HL-60 (cell line): Measurements from ENCODE around the gene ERICH6.

Experiments used
- POLR2AphosphoS5 ChIP-seq: IDR thresholded peaks from 2 replicates; pipeline ENCODE4 v1.6.1; 2012; ENCODE audit warnings: low read depth
- REST ChIP-seq: IDR thresholded peaks from 2 replicates; pipeline ENCODE4 v1.6.1; 2012; ENCODE audit warnings: low read depth; ENCODE audit not compliant: insufficient replicate concordance
- TF ChIP-seq, protein P1 (sequence below): IDR thresholded peaks from one replicate; pipeline ENCODE4 v1.5.1; 2011; ENCODE audit warnings: low read length, control low read depth, inconsistent platforms; ENCODE audit not compliant: insufficient read depth

- TF ChIP-seq, protein P1, sequence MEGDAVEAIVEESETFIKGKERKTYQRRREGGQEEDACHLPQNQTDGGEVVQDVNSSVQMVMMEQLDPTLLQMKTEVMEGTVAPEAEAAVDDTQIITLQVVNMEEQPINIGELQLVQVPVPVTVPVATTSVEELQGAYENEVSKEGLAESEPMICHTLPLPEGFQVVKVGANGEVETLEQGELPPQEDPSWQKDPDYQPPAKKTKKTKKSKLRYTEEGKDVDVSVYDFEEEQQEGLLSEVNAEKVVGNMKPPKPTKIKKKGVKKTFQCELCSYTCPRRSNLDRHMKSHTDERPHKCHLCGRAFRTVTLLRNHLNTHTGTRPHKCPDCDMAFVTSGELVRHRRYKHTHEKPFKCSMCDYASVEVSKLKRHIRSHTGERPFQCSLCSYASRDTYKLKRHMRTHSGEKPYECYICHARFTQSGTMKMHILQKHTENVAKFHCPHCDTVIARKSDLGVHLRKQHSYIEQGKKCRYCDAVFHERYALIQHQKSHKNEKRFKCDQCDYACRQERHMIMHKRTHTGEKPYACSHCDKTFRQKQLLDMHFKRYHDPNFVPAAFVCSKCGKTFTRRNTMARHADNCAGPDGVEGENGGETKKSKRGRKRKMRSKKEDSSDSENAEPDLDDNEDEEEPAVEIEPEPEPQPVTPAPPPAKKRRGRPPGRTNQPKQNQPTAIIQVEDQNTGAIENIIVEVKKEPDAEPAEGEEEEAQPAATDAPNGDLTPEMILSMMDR: no peak
- no peak for TF ChIP-seq REST
- TF ChIP-seq POLR2AphosphoS5: no peak
Observed at GRCh38 chr3:150680562-150680961, 23.2 kb downstream of the ERICH6 start.
